Activated CD8-positive, alpha-beta T cell treated with anti-CD3 and anti-CD28 coated beads, Interleukin-2, amount 10 ng/mL, durations not matched to agents 7 days and 5 days (primary cell): ENCODE data around the gene C11orf21. TPM values are rescaled to one million over a fixed set of nuclear protein-coding genes. Genes with fewer than 3 reads are reported as not detected.

Experiments used
- ATAC-seq: fragments of 150-1000 bp; cut with Tn5 transposase; one replicate; pipeline ENCODE4 v1.10.0; 2021; ENCODE audit warnings: moderate library complexity
- CTCF ChIA-PET: fragments of 350-600 bp; sonication (Branson Sonifier 250); formaldehyde crosslinking; loops from one replicate; lab custom pipeline; 2021; ENCODE audit warnings: antibody characterized with exemption; lab: Charles Lee
- POLR2A ChIA-PET: fragments of 350-600 bp; sonication (Branson Sonifier 250); formaldehyde crosslinking; loops from one replicate; lab custom pipeline; 2021; ENCODE audit warnings: antibody characterized with exemption; lab: Charles Lee
- DNase-seq: peaks from one replicate; pipeline ENCODE4 v3.0.0-alpha.2; 2020
- H3K27ac Mint-ChIP-seq: one replicate; pipeline ENCODE4 v1.8.0; 2021; ENCODE audit warnings: mild to moderate bottlenecking, mixed read lengths
- H3K27me3 Mint-ChIP-seq: one replicate; pipeline ENCODE4 v1.8.0; 2021; ENCODE audit warnings: low read depth, mixed read lengths
- H3K36me3 Mint-ChIP-seq: one replicate; pipeline ENCODE4 v1.8.0; 2021; ENCODE audit warnings: low read depth, mixed read lengths
- H3K4me1 Mint-ChIP-seq: one replicate; pipeline ENCODE4 v1.8.0; 2021; ENCODE audit warnings: low read depth, mixed read lengths
- H3K4me3 Mint-ChIP-seq: one replicate; pipeline ENCODE4 v1.8.0; 2021; ENCODE audit warnings: mild to moderate bottlenecking, mixed read lengths
- H3K9me3 Mint-ChIP-seq: one replicate; pipeline ENCODE4 v1.8.0; 2022; ENCODE audit warnings: mixed read lengths; ENCODE audit not compliant: insufficient read depth
- total RNA-seq, 2 experiments: library from RNA; stranded (reverse); gene quantifications; one replicate each; pipeline ENCODE4 v1.2.3, GENCODE V29; 2021

C11orf21 gene
- total RNA-seq, 2 experiments from 2014 or later, result 37.1 to 43.2 TPM

- Mint-ChIP-seq H3K4me3 (no peak overlapping the region), H3K36me3 (no peaks in the 10 kb centered on the region), H3K27ac (no peak overlapping the region), H3K9me3 (no peaks in the 10 kb centered on the region), H3K27me3 (peaks cover 2% of the 10 kb centered on the region), H3K4me1 (peaks cover 15% of the 10 kb centered on the region)
- POLR2A ChIA-PET, result no interaction called here
- no peak for ATAC-seq
- no peak for DNase-seq
- CTCF ChIA-PET, result no interaction called here
These were observed 40.1 kb downstream of the C11orf21 start for GRCh38 chr11:2261436-2262230.

DNA sequence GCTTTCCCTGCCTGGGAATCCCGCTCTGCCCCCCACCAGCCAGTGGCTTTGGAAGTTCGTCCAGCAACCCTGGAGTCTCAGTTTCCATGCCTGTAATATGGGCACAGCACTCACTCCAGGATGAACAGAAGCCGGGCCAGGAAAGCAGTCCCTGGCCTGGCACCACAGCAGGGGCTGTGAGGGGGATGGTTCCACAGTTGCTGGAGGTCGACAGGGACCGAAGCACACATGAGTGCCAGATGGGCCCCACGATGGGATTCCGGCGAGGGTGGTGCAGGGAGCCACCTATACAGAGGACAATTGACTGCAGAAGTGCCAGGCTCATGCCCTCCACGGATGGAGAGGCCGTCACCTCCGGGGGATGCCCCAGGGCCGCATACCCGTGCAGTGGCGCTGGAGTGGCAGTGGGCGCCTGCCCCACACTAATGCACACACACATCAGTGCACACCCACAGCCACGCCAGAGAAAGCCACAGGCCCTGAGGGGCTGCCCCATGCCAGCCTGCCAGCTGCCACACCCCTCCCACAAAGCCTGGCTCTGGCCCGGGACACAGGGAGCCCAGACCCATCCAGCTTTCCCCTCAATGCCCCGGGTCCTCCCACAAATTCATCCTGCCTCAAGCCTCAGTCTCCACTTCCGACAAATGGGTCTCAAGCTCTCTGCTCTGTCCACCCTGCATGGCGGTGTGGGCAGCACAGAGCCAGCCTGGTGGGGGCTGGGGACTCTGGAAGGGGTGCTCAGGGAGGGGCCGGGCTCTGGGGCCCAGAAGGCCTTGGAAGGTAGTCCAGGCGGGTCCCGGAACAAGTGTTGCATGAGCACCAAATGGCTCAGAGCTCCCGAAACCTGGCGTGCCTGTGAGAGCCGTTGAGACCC is 41.0 kb downstream of the C11orf21 start:
- Mint-ChIP-seq H3K4me1 (peaks cover 6% of the 10 kb centered on the region), H3K27ac (no peak overlapping the region), H3K27me3 (peaks cover 2% of the 10 kb centered on the region), H3K36me3 (no peaks in the 10 kb centered on the region), H3K9me3 (no peaks in the 10 kb centered on the region), H3K4me3 (no peak overlapping the region)
- ATAC-seq, result no peak
- ChIA-PET CTCF (no interaction called here), POLR2A (no interaction called here)
- no peak for DNase-seq

- ATAC-seq (no peak), DNase-seq (no peak)
- Mint-ChIP-seq H3K36me3 (no peaks in the 10 kb centered on the region), H3K4me1 (no peaks in the 10 kb centered on the region), H3K4me3 (no peak overlapping the region), H3K27ac (no peak overlapping the region), H3K9me3 (no peaks in the 10 kb centered on the region), H3K27me3 (peaks cover 2% of the 10 kb centered on the region)
- ChIA-PET POLR2A (no interaction called here), CTCF (no interaction called here)
These were observed 41.7 kb downstream of the C11orf21 start for GRCh38 chr11:2259897-2260451.

DNA sequence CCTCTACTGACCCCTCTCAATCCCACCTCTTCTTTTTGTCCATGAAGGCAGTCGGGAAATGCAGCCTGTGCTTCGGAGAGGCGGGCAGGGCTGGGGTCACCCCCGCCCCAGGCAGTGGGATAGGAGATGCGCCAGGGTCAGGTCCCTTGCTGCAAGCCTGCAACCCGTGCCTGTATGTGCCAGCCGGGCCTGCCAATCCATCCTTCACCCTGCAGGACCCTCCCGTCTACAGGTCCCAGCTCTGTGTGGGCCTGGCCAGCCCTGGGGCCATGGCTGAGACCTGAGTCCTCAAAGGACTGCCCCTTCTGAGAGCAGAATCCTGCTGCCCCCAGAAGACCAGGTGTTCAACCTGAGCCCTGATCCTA is 42.3 kb downstream of the C11orf21 start:
- Mint-ChIP-seq H3K4me1 (no peaks in the 10 kb centered on the region), H3K36me3 (no peaks in the 10 kb centered on the region), H3K4me3 (no peak overlapping the region), H3K27ac (no peak overlapping the region), H3K27me3 (peaks cover 2% of the 10 kb centered on the region), H3K9me3 (no peaks in the 10 kb centered on the region)
- CTCF ChIA-PET, result no interaction called here
- ATAC-seq, result no peak
- no peak for DNase-seq
- POLR2A ChIA-PET, result no interaction called here

- DNase-seq, result peak; percentile 18
- H3K27me3 Mint-ChIP-seq, result peaks cover 2% of the 10 kb centered on the region
- H3K36me3 Mint-ChIP-seq, result no peaks in the 10 kb centered on the region
- CTCF ChIA-PET, result no interaction called here
- no peak for ATAC-seq
- H3K27ac Mint-ChIP-seq, result no peak overlapping the region
- no peaks in the 10 kb centered on the region for H3K4me1 Mint-ChIP-seq
- no peak overlapping the region for H3K4me3 Mint-ChIP-seq
- POLR2A ChIA-PET, result no interaction called here
- H3K9me3 Mint-ChIP-seq, result no peaks in the 10 kb centered on the region
These were observed 42.9 kb downstream of the C11orf21 start for GRCh38 chr11:2258501-2259465.

DNA sequence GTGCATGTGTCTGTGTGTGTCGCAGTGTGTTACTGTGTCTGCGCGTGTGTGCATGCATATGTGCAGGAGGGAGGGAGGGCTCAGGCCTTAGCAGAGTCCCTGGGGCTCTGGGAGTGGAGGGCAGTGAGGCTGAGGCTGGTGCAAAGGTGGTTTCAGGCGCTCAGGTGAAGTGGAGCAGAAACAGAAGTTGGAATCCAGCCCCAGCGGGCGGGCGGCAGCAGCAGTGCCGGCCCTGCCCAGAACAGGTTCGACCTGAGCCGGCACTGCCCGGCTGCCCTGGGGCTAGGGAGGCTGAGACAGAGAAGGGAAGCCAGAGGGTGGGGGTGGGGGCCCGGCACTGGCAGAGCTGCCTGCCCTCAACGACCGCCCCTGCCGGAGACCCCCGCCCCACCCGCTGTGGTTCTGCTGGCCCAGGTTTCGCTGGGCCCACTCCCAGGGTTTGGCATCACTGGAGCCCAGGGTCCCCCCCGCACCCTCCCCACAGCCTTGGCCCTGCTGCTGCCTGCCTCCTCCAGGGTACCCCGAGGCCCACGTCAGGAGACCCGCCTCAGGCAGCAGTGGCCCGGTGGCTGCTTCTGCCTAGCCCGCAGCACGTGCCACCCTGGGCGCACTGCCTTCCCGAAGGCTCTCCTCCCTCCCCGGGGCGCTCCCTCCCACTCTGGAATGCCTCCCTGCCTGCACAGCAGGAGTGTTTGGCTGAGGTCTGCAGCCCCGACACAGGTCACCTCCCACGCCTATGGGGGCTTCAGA is 44.6 kb downstream of the C11orf21 start:
- no peaks in the 10 kb centered on the region for H3K36me3 Mint-ChIP-seq
- peaks cover 2% of the 10 kb centered on the region for H3K27me3 Mint-ChIP-seq
- POLR2A ChIA-PET, result no interaction called here
- H3K4me1 Mint-ChIP-seq, result no peaks in the 10 kb centered on the region
- H3K27ac Mint-ChIP-seq, result no peak overlapping the region
- CTCF ChIA-PET, result no interaction called here
- H3K9me3 Mint-ChIP-seq, result no peaks in the 10 kb centered on the region
- H3K4me3 Mint-ChIP-seq, result no peak overlapping the region
- no peak for ATAC-seq
- DNase-seq, result no peak

DNA sequence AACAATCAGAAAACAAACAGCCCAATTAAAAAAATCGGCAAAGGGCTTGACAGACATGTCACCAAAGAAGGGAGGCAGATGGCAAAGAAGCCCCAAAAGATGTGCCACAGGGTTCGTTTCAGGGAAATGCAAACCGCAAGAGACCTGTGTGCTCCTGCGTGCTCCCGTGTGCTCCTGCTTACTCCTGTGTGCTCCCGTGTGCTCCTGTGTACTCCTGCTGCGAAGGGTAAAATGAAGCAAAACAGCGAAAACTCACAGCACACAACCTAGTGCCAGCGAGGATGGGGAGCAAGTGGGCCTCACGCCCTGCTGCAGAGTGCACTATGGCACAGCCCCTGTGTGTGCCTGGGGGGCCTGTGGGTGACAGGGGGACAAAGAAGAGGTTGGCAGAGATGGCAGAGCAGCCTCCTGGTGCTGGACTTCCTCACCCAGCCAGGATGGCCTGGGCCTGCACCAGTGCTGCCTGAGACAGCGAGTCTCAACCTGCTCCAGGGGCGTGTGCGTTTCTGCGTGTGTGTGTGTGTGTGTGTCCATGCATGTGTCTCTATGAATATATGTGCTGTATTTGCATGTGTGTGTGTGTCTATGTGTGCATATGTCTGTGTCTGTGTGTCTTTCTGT is 45.3 kb downstream of the C11orf21 start:
- H3K27me3 Mint-ChIP-seq, result peaks cover 2% of the 10 kb centered on the region
- H3K4me3 Mint-ChIP-seq, result no peak overlapping the region
- ChIA-PET CTCF (no interaction called here), POLR2A (no interaction called here)
- H3K9me3 Mint-ChIP-seq, result no peaks in the 10 kb centered on the region
- no peak overlapping the region for H3K27ac Mint-ChIP-seq
- DNase-seq (no peak), ATAC-seq (no peak)
- H3K36me3 Mint-ChIP-seq, result no peaks in the 10 kb centered on the region
- H3K4me1 Mint-ChIP-seq, result no peaks in the 10 kb centered on the region

GRCh38 chr11:2252018-2252417 is 49.7 kb downstream of the C11orf21 start:
- H3K9me3 Mint-ChIP-seq, result no peaks in the 10 kb centered on the region
- ATAC-seq (no peak), DNase-seq (no peak)
- no peaks in the 10 kb centered on the region for H3K36me3 Mint-ChIP-seq
- no peaks in the 10 kb centered on the region for H3K4me1 Mint-ChIP-seq
- no peak overlapping the region for H3K4me3 Mint-ChIP-seq
- H3K27ac Mint-ChIP-seq, result no peak overlapping the region
- H3K27me3 Mint-ChIP-seq, result peaks cover 2% of the 10 kb centered on the region
- CTCF ChIA-PET, result no interaction called here
- POLR2A ChIA-PET, result no interaction called here

DNA sequence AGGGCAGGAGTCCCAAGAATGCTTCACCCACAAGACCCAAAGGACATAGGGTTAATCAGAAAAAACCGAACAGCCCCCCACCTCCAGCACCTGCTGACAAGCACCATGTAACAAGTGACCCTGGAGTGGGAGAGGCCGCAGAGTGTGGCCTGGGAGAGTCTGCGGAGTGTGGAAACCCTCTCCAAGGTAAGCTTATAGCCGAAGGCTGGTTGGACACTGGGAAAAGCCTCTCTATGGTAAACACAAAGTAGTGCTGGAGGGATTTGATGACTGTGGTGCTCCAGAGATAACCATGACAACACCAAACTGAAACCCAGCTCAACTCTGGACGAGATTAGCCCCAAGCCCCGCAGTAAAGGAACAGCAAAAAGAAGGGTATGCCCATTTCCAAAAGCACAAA is 50.6 kb downstream of the C11orf21 start:
- H3K4me3 Mint-ChIP-seq, result no peak overlapping the region
- no peak for ATAC-seq
- DNase-seq, result no peak
- peaks cover 3% of the 10 kb centered on the region for H3K27me3 Mint-ChIP-seq
- H3K27ac Mint-ChIP-seq, result no peak overlapping the region
- H3K4me1 Mint-ChIP-seq, result no peaks in the 10 kb centered on the region
- no peaks in the 10 kb centered on the region for H3K36me3 Mint-ChIP-seq
- H3K9me3 Mint-ChIP-seq, result no peaks in the 10 kb centered on the region
- ChIA-PET CTCF (no interaction called here), POLR2A (no interaction called here)

- no peaks in the 10 kb centered on the region for H3K4me1 Mint-ChIP-seq
- ATAC-seq (no peak), DNase-seq (no peak)
- no peak overlapping the region for H3K4me3 Mint-ChIP-seq
- H3K27ac Mint-ChIP-seq, result no peak overlapping the region
- CTCF ChIA-PET, result interaction anchor here (1.1 kb wide), 1 partner anchor 169 kb away, joined by 3 read pairs; no protein-coding TSS in a partner anchor
- no peaks in the 10 kb centered on the region for H3K36me3 Mint-ChIP-seq
- no peaks in the 10 kb centered on the region for H3K9me3 Mint-ChIP-seq
- H3K27me3 Mint-ChIP-seq, result peaks cover 4% of the 10 kb centered on the region
- POLR2A ChIA-PET, result no interaction called here
These were observed 51.2 kb downstream of the C11orf21 start for GRCh38 chr11:2250485-2250884.
